LNCaP clone FGC (cell line): Measurements from ENCODE around the gene SYNDIG1L.

Experiments used
- DNase-seq: peaks from one replicate; pipeline ENCODE4 v3.0.0-alpha.2; 2011; ENCODE audit warnings: low read depth
- H3K4me3 ChIP-seq: 2 replicates; pipeline ENCODE4 v1.5.1; 2011; ENCODE audit warnings: mild to moderate bottlenecking, low read depth, low read length, control low read depth
- TF ChIP-seq, protein P1 (sequence below): IDR thresholded peaks from 2 replicates; pipeline ENCODE4 v1.5.1; 2012; ENCODE audit warnings: mild to moderate bottlenecking; ENCODE audit not compliant: control insufficient read depth, insufficient read depth; ENCODE audit errors: extremely low read depth

Gene SYNDIG1L

DNA sequence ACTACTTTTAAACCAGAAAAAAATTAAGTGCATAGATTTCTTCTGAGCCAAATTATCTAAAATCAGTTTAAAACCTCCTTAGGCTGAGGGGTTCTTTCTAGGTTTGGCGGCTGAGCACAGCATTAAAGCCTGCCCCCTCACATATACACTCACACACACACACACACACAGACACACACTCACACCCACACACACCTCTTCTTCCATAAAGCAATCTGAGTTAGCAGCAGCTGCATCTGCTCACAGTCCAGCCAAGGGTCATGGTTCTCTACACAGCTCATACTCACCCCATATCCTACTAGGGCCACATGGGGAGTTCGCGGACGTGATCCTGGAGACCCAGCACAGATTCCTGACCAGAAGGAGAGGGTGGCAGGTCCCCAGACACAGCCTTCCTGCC, 12.4 kb downstream of the SYNDIG1L start:
- TF ChIP-seq, protein P1, sequence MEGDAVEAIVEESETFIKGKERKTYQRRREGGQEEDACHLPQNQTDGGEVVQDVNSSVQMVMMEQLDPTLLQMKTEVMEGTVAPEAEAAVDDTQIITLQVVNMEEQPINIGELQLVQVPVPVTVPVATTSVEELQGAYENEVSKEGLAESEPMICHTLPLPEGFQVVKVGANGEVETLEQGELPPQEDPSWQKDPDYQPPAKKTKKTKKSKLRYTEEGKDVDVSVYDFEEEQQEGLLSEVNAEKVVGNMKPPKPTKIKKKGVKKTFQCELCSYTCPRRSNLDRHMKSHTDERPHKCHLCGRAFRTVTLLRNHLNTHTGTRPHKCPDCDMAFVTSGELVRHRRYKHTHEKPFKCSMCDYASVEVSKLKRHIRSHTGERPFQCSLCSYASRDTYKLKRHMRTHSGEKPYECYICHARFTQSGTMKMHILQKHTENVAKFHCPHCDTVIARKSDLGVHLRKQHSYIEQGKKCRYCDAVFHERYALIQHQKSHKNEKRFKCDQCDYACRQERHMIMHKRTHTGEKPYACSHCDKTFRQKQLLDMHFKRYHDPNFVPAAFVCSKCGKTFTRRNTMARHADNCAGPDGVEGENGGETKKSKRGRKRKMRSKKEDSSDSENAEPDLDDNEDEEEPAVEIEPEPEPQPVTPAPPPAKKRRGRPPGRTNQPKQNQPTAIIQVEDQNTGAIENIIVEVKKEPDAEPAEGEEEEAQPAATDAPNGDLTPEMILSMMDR, result no peak
- DNase-seq, result no peak
- H3K4me3 ChIP-seq, result no peak overlapping the region

DNA sequence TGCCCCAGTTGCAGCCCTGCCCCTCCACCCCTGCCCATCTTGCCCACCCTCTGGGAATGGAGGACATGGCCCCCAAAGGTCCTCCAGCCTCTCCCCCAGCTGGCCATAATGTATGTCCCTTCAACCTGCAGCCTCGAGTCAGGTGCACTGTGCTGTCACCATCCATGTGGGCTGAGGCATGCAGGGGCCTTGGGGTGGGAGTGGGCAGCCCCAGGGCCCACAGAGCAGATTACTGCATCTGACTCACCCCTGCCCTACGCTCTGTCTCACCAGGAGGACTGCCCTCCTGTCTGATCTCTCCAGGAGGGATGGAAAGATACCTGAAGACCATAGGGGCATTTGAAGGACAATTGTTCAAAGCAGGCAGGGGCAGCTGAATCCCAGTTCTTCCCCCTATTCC, 13.3 kb downstream of the SYNDIG1L start:
- DNase-seq, result no peak
- TF ChIP-seq, protein P1, result no peak

DNA sequence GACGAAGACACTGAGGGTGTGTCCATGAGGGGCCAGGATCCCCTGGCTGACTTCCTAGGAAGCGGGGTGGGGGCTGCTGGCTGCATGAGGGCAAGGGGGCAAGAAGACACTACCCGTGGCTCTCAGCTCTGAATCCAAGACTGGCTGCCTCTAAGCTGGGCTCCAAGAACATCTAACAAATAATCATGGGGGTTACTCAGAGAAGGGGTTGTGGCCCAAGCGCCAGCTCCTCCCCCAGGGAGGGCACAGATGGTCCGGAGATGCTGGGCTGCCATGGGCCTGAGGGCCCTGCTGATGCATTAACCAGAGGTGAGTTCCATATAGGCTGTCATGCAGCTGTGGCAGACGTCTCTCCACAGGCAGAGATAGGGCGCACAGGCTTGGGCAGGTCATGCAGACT, 14.3 kb downstream of the SYNDIG1L start:
- DNase-seq, result no peak
- TF ChIP-seq, protein P1, result no peak

More for the DNA sequence above, 13.3 kb downstream of the SYNDIG1L start:
- no peak overlapping the region for H3K4me3 ChIP-seq

DNA sequence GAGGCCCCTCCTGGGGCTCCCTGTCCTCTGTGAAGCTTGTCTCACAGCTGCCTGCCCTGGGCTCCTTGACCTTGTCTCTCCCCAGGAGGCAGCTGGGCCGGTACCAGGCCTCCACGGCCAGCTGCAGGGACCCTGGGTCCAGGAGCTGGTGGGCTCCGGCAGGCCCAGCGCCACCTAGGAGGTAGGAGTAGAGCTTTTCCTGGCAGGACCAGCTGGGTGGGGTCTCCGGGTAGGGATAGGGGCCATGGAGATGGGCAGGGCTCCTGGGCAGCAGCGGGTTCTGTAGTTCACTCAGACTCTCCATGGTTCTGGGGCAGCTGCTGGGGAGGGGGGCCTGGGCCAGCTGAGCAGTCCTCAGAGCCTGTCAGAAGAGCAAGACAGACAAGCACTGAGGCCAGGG, 16.6 kb downstream of the SYNDIG1L start:
- TF ChIP-seq, protein P1, result no peak
- no peak overlapping the region for H3K4me3 ChIP-seq
- no peak for DNase-seq

More for the DNA sequence above, 14.3 kb downstream of the SYNDIG1L start:
- H3K4me3 ChIP-seq, result no peak overlapping the region

DNA sequence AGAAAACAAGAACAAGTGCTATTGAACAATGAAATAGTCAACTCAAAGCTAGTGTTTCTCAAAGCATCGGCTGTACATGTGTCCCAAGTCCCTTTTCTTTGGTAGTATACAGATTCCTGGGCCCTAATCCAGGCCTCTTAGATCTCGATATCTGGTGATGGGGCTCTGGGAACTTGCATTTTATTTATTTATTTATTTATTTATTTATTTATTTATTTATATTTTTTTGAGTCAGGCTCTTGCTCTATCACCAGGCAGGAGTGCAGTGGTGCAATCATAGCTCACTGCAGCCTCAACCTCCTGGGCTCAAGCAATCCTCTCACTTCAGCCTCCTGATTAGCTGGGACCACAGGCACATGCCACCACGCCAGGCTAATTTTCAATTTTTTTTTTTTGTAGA, 17.1 kb downstream of the SYNDIG1L start:
- DNase-seq, result no peak
- H3K4me3 ChIP-seq, result no peak overlapping the region
- TF ChIP-seq, protein P1, result no peak

DNA sequence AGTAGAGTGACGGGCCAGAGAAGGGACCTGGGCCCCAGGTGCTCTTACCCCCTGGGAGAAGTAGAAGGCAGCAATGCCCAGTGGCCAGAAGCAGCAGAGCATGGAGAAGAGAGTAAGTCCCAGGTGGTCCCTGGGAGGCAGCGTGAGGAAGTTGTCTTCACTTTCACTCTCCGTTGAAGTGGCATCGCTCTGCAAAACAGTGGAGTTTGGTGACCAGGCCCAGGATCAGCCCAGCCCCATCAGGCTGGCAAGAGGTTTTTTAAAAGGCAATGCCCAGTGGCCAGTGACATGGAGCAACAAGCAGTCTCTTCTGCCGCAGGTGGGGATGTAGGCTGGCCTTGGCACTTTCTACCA, 18.2 kb downstream of the SYNDIG1L start:
- H3K4me3 ChIP-seq, result no peak overlapping the region
- TF ChIP-seq, protein P1, result no peak
- DNase-seq, result no peak

DNA sequence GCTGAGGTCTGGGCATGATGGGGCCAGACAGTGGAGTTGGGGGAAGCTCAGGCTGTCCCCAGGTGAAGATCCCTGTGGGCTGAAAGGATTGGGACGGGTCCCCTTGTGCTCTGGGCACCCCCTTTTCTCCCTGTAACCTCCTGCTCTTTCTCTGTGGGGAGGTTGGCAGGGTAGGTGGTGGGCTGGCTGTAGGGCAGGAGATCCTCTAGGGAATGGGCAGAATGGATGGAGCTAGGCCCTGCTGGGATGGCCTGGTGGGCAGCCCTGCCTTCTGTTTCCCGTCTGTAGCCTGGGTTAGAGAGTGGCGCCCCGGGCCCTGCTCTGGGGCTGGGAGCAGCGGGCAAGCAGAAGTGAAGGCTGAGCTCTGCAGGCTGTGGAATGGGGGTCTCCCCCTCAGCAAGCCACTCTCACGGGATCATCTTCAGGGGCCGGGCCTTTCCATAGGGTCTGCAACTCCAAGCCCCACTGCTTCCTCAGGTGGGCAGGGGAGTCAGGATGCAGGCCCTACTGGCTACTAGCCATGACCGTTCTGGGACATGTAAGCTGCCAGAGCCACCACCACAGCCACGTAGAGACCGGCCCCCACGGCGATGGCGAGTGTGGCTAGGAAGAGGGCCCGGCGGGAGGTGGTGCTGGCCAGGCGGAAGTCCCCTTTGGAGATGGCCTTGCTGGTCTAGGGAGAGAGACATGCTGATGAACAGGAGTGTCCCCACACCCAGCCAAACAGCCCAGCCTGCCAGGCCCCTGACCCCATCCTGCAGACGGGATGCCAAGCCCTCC, 18.8 kb downstream of the SYNDIG1L start:
- DNase-seq, result no peak
- TF ChIP-seq, protein P1, result no peak
- no peak overlapping the region for H3K4me3 ChIP-seq
